ENCODE data around the gene FUT2. TPM values are rescaled to one million over a fixed set of nuclear protein-coding genes. Genes with fewer than 3 reads are reported as not detected.
"Not testable (repeated sequence)": the region's sequence is repeated elsewhere in the genome, so short reads cannot be mapped to it uniquely, and the experiment has no call there.

The FUT2 gene
- polyA plus RNA-seq (2012; ENCODE audit: missing spikeins) = 0.32 TPM

GRCh38 chr19:48695743-48696352 is at the start of gene FUT2:
FUT2 (plus strand) TSS chr19:48695971; CDS start chr19:48702957, 6,986 bp downstream.
- no peak for FAIRE-seq
- DNase-seq (ENCODE audit: insufficient read length) = no peak
- TF ChIP-seq POLR2AphosphoS5 (IDR thresholded peaks at IDR 0.05; ENCODE audit: low read depth, low read length) (no peak), TAF1 (IDR thresholded peaks at IDR 0.05; ENCODE audit: borderline replicate concordance, low read depth, low read length) (no peak), POLR2A (IDR thresholded peaks at IDR 0.05; ENCODE audit: low read depth, low read length) (no peak)

- FAIRE-seq = no peak
- DNase-seq (ENCODE audit: insufficient read length) = peak; percentile 96
- TF ChIP-seq TAF1 (IDR thresholded peaks at IDR 0.05; ENCODE audit: borderline replicate concordance, low read depth, low read length) = no peak
- TF ChIP-seq POLR2A (IDR thresholded peaks at IDR 0.05; ENCODE audit: low read depth, low read length) = no peak
- no peak for TF ChIP-seq POLR2AphosphoS5 (IDR thresholded peaks at IDR 0.05; ENCODE audit: low read depth, low read length)
Measured at GRCh38 chr19:48646001-48646721, 49.6 kb upstream of the FUT2 start, which contains the start of gene CA11. CA11 (minus strand) TSS chr19:48646187; CDS start chr19:48645632, 555 bp downstream.

GRCh38 chr19:48646722-48647216 is 49.0 kb upstream of the FUT2 start:
- peak; percentile 91 for FAIRE-seq
- TF ChIP-seq POLR2AphosphoS5 (IDR thresholded peaks at IDR 0.05; ENCODE audit: low read depth, low read length) (no peak), POLR2A (IDR thresholded peaks at IDR 0.05; ENCODE audit: low read depth, low read length) (no peak), TAF1 (IDR thresholded peaks at IDR 0.05; ENCODE audit: borderline replicate concordance, low read depth, low read length) (no peak)

GRCh38 chr19:48648134-48648533 is 47.6 kb upstream of the FUT2 start:
- no peak for FAIRE-seq
- DNase-seq (ENCODE audit: insufficient read length) = no peak
- TF ChIP-seq POLR2A (IDR thresholded peaks at IDR 0.05; ENCODE audit: low read depth, low read length) = no peak
- no peak for TF ChIP-seq TAF1 (IDR thresholded peaks at IDR 0.05; ENCODE audit: borderline replicate concordance, low read depth, low read length)
- TF ChIP-seq POLR2AphosphoS5 (IDR thresholded peaks at IDR 0.05; ENCODE audit: low read depth, low read length) = no peak

More at GRCh38 chr19:48646722-48647216, 49.0 kb upstream of the FUT2 start:
- no peak for DNase-seq (ENCODE audit: insufficient read length)

GRCh38 chr19:48650974-48651682 is 44.6 kb upstream of the FUT2 start:
- TF ChIP-seq POLR2A (IDR thresholded peaks at IDR 0.05; ENCODE audit: low read depth, low read length) (no peak), TAF1 (IDR thresholded peaks at IDR 0.05; ENCODE audit: borderline replicate concordance, low read depth, low read length) (no peak), POLR2AphosphoS5 (IDR thresholded peaks at IDR 0.05; ENCODE audit: low read depth, low read length) (no peak)
- FAIRE-seq = no peak
- DNase-seq (ENCODE audit: insufficient read length) = no peak

- DNase-seq (ENCODE audit: insufficient read length) = no peak
- TF ChIP-seq POLR2A (IDR thresholded peaks at IDR 0.05; ENCODE audit: low read depth, low read length) (no peak), POLR2AphosphoS5 (IDR thresholded peaks at IDR 0.05; ENCODE audit: low read depth, low read length) (no peak), TAF1 (IDR thresholded peaks at IDR 0.05; ENCODE audit: borderline replicate concordance, low read depth, low read length) (no peak)
- FAIRE-seq = no peak
Measured at GRCh38 chr19:48651683-48652048, 44.1 kb upstream of the FUT2 start.

GRCh38 chr19:48654299-48655059 is 41.3 kb upstream of the FUT2 start:
- FAIRE-seq (no peak), DNase-seq (ENCODE audit: insufficient read length) (no peak)
- no peak for TF ChIP-seq POLR2AphosphoS5 (IDR thresholded peaks at IDR 0.05; ENCODE audit: low read depth, low read length)
- no peak for TF ChIP-seq TAF1 (IDR thresholded peaks at IDR 0.05; ENCODE audit: borderline replicate concordance, low read depth, low read length)
- no peak for TF ChIP-seq POLR2A (IDR thresholded peaks at IDR 0.05; ENCODE audit: low read depth, low read length)

GRCh38 chr19:48656840-48657474 is 38.8 kb upstream of the FUT2 start:
- DNase-seq (ENCODE audit: insufficient read length) (no peak), FAIRE-seq (no peak)
- TF ChIP-seq TAF1 (IDR thresholded peaks at IDR 0.05; ENCODE audit: borderline replicate concordance, low read depth, low read length) = no peak
- no peak for TF ChIP-seq POLR2AphosphoS5 (IDR thresholded peaks at IDR 0.05; ENCODE audit: low read depth, low read length)
- no peak for TF ChIP-seq POLR2A (IDR thresholded peaks at IDR 0.05; ENCODE audit: low read depth, low read length)

- DNase-seq (ENCODE audit: insufficient read length); FAIRE-seq: not testable (repeated sequence)
Measured at GRCh38 chr19:48657828-48658227, 37.9 kb upstream of the FUT2 start.

- TF ChIP-seq POLR2A (IDR thresholded peaks at IDR 0.05; ENCODE audit: low read depth, low read length) (no peak), POLR2AphosphoS5 (IDR thresholded peaks at IDR 0.05; ENCODE audit: low read depth, low read length) (no peak), TAF1 (IDR thresholded peaks at IDR 0.05; ENCODE audit: borderline replicate concordance, low read depth, low read length) (no peak)
- DNase-seq (ENCODE audit: insufficient read length) = no peak
- FAIRE-seq = no peak
Measured at GRCh38 chr19:48658483-48658882, 37.3 kb upstream of the FUT2 start.
